ENCODE data around the gene RSPO4.

The RSPO4 gene

DNA sequence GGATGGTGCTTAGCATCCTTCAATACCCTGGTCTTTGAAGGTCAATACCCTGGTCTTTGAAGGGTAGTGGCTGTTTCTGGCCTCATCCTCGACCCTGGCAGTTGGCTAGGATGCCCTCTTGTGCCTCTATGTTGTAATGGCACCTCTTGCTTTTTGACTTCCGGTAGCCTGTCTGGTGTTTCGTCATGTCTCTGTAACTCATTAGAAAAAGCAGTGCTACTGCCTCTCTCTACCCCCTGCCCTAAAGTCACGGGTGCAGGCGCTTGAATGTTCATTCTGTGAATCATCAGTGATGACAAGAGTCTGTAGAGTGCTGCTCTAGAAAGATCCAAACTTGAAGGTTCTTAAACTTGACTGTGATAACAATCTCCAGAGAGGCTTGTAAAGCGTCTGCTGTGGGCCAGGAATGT lies 28.3 kb downstream of the RSPO4 start:
- Histone ChIP-seq H3K9me3 (replicated peaks; ENCODE audit: insufficient read depth, low read length) (no peaks in the 10 kb centered on the region), H3K9ac (ENCODE audit: low read length) (no peak overlapping the region), H3K27me3 (replicated peaks; ENCODE audit: insufficient read depth, low read length) (no peaks in the 10 kb centered on the region), H3K4me3 (ENCODE audit: low read length) (no peak overlapping the region), H3K27ac (ENCODE audit: low read length) (no peak overlapping the region), H3K4me1 (ENCODE audit: low read length) (no peaks in the 10 kb centered on the region), H3K9me2 (replicated peaks; ENCODE audit: insufficient read depth, low read length) (no peaks in the 10 kb centered on the region), H3F3A (ENCODE audit: insufficient read depth, low read length) (no peaks in the 10 kb centered on the region), H3K79me2 (ENCODE audit: low read length) (no peaks in the 10 kb centered on the region), H4K20me1 (ENCODE audit: insufficient read depth, low read length) (no peaks in the 10 kb centered on the region), H3K36me3 (replicated peaks; ENCODE audit: insufficient read depth, low read length) (no peaks in the 10 kb centered on the region), H2AFZ (ENCODE audit: low read length) (peak overlapping the region; percentile 34), H3K4me2 (ENCODE audit: low read depth, low read length) (no peak overlapping the region)
- TF ChIP-seq EZH2 (optimal IDR thresholded peaks at IDR 0.05; ENCODE audit: low read depth, low read length) (no peak), EZH2phosphoT487 (IDR thresholded peaks at IDR 0.05; ENCODE audit: low read length) (no peak)
- TF ChIP-seq, protein P1, sequence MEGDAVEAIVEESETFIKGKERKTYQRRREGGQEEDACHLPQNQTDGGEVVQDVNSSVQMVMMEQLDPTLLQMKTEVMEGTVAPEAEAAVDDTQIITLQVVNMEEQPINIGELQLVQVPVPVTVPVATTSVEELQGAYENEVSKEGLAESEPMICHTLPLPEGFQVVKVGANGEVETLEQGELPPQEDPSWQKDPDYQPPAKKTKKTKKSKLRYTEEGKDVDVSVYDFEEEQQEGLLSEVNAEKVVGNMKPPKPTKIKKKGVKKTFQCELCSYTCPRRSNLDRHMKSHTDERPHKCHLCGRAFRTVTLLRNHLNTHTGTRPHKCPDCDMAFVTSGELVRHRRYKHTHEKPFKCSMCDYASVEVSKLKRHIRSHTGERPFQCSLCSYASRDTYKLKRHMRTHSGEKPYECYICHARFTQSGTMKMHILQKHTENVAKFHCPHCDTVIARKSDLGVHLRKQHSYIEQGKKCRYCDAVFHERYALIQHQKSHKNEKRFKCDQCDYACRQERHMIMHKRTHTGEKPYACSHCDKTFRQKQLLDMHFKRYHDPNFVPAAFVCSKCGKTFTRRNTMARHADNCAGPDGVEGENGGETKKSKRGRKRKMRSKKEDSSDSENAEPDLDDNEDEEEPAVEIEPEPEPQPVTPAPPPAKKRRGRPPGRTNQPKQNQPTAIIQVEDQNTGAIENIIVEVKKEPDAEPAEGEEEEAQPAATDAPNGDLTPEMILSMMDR (IDR thresholded peaks at IDR 0.05; ENCODE audit: low read length), result peak; percentile 68
- DNase-seq, result peak; percentile 70

DNA sequence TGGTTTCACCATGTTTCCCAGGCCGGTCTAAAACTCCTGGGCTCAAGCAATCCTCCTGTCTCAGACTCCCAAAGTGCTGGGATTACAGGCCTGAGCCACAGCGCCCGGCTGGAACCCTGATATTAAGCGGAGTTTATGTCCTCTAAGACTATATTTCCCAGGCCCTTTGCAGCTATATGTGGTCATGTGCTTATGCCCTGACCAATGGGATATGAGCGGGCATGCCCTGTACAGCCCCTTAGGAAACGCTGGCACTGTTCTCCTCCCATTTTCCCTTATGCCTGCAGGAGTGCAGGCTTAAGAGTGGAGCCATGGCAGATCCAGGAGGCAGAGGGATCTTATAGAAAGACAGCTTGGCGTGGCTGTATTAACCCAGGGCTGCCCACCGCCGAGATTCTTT lies 29.9 kb downstream of the RSPO4 start:
- Histone ChIP-seq H3K27ac (ENCODE audit: low read length) (no peak overlapping the region), H3K9me3 (replicated peaks; ENCODE audit: insufficient read depth, low read length) (no peaks in the 10 kb centered on the region), H3F3A (ENCODE audit: insufficient read depth, low read length) (no peaks in the 10 kb centered on the region), H3K27me3 (replicated peaks; ENCODE audit: insufficient read depth, low read length) (no peaks in the 10 kb centered on the region), H3K9ac (ENCODE audit: low read length) (no peak overlapping the region), H3K79me2 (ENCODE audit: low read length) (no peaks in the 10 kb centered on the region), H2AFZ (ENCODE audit: low read length) (no peak overlapping the region), H3K4me1 (ENCODE audit: low read length) (no peaks in the 10 kb centered on the region), H4K20me1 (ENCODE audit: insufficient read depth, low read length) (no peaks in the 10 kb centered on the region), H3K4me3 (ENCODE audit: low read length) (no peak overlapping the region), H3K9me2 (replicated peaks; ENCODE audit: insufficient read depth, low read length) (no peaks in the 10 kb centered on the region), H3K4me2 (ENCODE audit: low read depth, low read length) (no peak overlapping the region), H3K36me3 (replicated peaks; ENCODE audit: insufficient read depth, low read length) (no peaks in the 10 kb centered on the region)
- no peak for DNase-seq
- TF ChIP-seq EZH2phosphoT487 (IDR thresholded peaks at IDR 0.05; ENCODE audit: low read length), result no peak
- TF ChIP-seq, protein P1 (IDR thresholded peaks at IDR 0.05; ENCODE audit: low read length), result no peak
- no peak for TF ChIP-seq EZH2 (optimal IDR thresholded peaks at IDR 0.05; ENCODE audit: low read depth, low read length)

DNA sequence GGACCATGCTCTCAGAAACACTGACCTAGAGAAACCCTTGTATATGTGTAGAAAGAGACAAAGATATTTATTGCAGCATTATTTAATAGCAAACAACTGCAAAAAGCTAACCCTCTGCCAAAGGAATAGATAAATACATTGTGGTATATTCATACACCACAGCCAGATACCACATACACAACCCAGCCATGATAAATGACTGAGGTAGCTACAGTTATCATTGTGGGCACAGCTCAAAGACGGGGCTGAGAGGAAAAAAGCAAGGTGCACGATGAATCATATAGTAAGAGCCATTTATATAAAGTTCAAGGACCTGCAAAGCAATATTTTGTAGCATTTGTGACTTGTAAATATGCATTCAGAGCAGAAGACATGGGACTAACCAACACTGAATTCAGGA lies 30.8 kb downstream of the RSPO4 start:
- no peak overlapping the region for H3K27ac ChIP-seq (ENCODE audit: low read length)
- H3K9me2 ChIP-seq (replicated peaks; ENCODE audit: insufficient read depth, low read length), result no peaks in the 10 kb centered on the region
- H3K4me3 ChIP-seq (ENCODE audit: low read length), result no peak overlapping the region
- TF ChIP-seq, protein P1 (IDR thresholded peaks at IDR 0.05; ENCODE audit: low read length), result no peak
- TF ChIP-seq EZH2 (optimal IDR thresholded peaks at IDR 0.05; ENCODE audit: low read depth, low read length), result no peak
- TF ChIP-seq EZH2phosphoT487 (IDR thresholded peaks at IDR 0.05; ENCODE audit: low read length), result no peak
- no peak overlapping the region for H2AFZ ChIP-seq (ENCODE audit: low read length)
- no peaks in the 10 kb centered on the region for H3K36me3 ChIP-seq (replicated peaks; ENCODE audit: insufficient read depth, low read length)
- no peak overlapping the region for H3K9ac ChIP-seq (ENCODE audit: low read length)
- H3F3A ChIP-seq (ENCODE audit: insufficient read depth, low read length), result no peaks in the 10 kb centered on the region
- no peak for DNase-seq
- no peaks in the 10 kb centered on the region for H3K27me3 ChIP-seq (replicated peaks; ENCODE audit: insufficient read depth, low read length)
- H3K4me2 ChIP-seq (ENCODE audit: low read depth, low read length), result no peak overlapping the region
- no peaks in the 10 kb centered on the region for H3K9me3 ChIP-seq (replicated peaks; ENCODE audit: insufficient read depth, low read length)
- H4K20me1 ChIP-seq (ENCODE audit: insufficient read depth, low read length), result no peaks in the 10 kb centered on the region
- H3K4me1 ChIP-seq (ENCODE audit: low read length), result no peaks in the 10 kb centered on the region
- H3K79me2 ChIP-seq (ENCODE audit: low read length), result no peaks in the 10 kb centered on the region

All from MM.1S (cell line).